Transverse colon (tissue), 4 donors: ENCODE measurements around the gene C1QTNF5. TPM values are rescaled to one million over a fixed set of nuclear protein-coding genes. Genes with fewer than 3 reads are reported as not detected.

Source experiments
- DNase-seq: peaks from one replicate; pipeline ENCODE4 v3.0.0-alpha.2; 2019
- H3K27ac ChIP-seq, 4 donors: fragments of 200-600 bp; sonication (generic); 2 replicates each; pipeline ENCODE4 v1.5.1; 2016 to 2018; ENCODE audit warnings: inconsistent platforms in 4 of 4
- H3K27me3 ChIP-seq: fragments of 200-600 bp; sonication (generic); 2 replicates; pipeline ENCODE4 v1.5.1; 2017; ENCODE audit warnings: inconsistent platforms
- H3K36me3 ChIP-seq, 4 donors: fragments of 200-600 bp; sonication (generic); 2 replicates each; pipeline ENCODE4 v1.5.1; 2017 to 2019; ENCODE audit warnings: inconsistent platforms in 4 of 4
- H3K4me1 ChIP-seq, 4 donors: fragments of 200-600 bp; sonication (generic); 2 replicates each; pipeline ENCODE4 v1.5.1; 2017 to 2020; ENCODE audit warnings: inconsistent platforms in 4 of 4
- H3K4me3 ChIP-seq, 4 donors: fragments of 200-600 bp; sonication (generic); 1 replicate in 1 of 4; 2 replicates in 3 of 4; pipeline versions ENCODE4 v1.5.1 to v1.6.1; 2017 to 2019; ENCODE audit warnings: inconsistent platforms in 4 of 4
- H3K9me3 ChIP-seq, 2 donors: fragments of 200-600 bp; sonication (generic); 2 replicates each; pipeline ENCODE4 v1.5.1; 2017 to 2019; ENCODE audit warnings: inconsistent platforms in 2 of 2
- EP300 ChIP-seq: sonication (generic); formaldehyde crosslinking; IDR thresholded peaks from one replicate; pipeline ENCODE4 v1.6.1; 2017; ENCODE audit warnings: antibody characterized with exemption, low read depth
- POLR2A ChIP-seq: fragments of 450-650 bp; IDR thresholded peaks from one replicate; pipeline ENCODE4 v1.6.1; 2016; ENCODE audit warnings: antibody characterized with exemption, mild to moderate bottlenecking, moderate library complexity
- POLR2AphosphoS5 ChIP-seq, 3 donors: sonication (generic); formaldehyde crosslinking; IDR thresholded peaks; one replicate each; pipeline ENCODE4 v1.6.1; 2016; ENCODE audit warnings: antibody characterized with exemption in 3 of 3
- WGBS, 2 donors: methylation state at CpG; one replicate each; pipeline ENCODE4 v1.1.5; 2018; ENCODE audit warnings: low coverage in 1 of 2; 5-methylcytosine and 5-hydroxymethylcytosine counted together
- in situ Hi-C, 4 donors: fragments of 200-750 bp; cut with MboI; loops; one replicate each; pipeline versions ENCODE4 v1.15.0 to v1.15.1; 2017; ENCODE audit warnings: low sequenced_read_pairs in 3 of 4, low pct_ligation_motif_present in 1 of 4, low pct_unique_long_range_greater_than_20kb in 1 of 4
- intact Hi-C: fragments of 100-400 bp; cut with DNase I; formaldehyde crosslinking; loops from one replicate; pipeline ENCODE4 v1.15.1; 2023; ENCODE audit warnings: low total_unique reads
- total RNA-seq, 4 donors: library from RNA; depleted of rRNA; stranded (reverse); fragments of >200 nt; gene quantifications; one replicate each; pipeline ENCODE4 v1.1.0, GENCODE V29; 2016
- TF ChIP-seq, protein P1 (sequence below), 5 experiments: fragments of 200-600 bp in 3 of 5; fragments of 450-650 bp in 2 of 5; sonication (generic) in 3 of 5; IDR thresholded peaks; 1 replicate in 2 of 5; 2 replicates in 3 of 5; pipeline ENCODE4 v1.5.1; 2016 to 2017; ENCODE audit warnings: antibody characterized with exemption in 5 of 5, inconsistent platforms in 3 of 5, mild to moderate bottlenecking in 2 of 5, moderate library complexity in 1 of 5

Gene C1QTNF5
- total RNA-seq, 4 donors from 2014 or later = 7.6 to 20.5 (median 11.4) TPM

DNA sequence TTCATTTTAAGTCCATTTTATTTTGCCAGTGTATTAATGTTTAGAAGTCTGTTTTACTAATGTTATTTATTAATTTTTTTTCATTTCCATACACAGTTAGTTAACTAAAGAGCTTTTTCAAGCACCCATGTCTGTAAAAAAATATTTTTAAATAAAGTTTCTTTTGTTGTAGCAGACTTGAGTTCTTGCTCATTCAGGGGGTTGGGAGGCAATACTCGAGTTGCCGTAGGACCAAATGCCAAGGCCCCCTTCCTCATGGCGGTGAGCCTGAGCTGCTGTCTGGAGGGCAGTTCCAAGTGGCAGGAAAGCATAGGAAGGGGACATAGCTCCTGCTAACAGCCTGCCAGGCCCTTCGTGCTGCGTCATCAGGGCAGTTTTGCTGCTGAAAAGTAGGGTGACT, 32.7 kb downstream of the C1QTNF5 start:
- TF ChIP-seq POLR2A (no peak), POLR2AphosphoS5 (IDR thresholded peaks at IDR 0.05) (no peak), EP300 (no peak)
- TF ChIP-seq, protein P1, sequence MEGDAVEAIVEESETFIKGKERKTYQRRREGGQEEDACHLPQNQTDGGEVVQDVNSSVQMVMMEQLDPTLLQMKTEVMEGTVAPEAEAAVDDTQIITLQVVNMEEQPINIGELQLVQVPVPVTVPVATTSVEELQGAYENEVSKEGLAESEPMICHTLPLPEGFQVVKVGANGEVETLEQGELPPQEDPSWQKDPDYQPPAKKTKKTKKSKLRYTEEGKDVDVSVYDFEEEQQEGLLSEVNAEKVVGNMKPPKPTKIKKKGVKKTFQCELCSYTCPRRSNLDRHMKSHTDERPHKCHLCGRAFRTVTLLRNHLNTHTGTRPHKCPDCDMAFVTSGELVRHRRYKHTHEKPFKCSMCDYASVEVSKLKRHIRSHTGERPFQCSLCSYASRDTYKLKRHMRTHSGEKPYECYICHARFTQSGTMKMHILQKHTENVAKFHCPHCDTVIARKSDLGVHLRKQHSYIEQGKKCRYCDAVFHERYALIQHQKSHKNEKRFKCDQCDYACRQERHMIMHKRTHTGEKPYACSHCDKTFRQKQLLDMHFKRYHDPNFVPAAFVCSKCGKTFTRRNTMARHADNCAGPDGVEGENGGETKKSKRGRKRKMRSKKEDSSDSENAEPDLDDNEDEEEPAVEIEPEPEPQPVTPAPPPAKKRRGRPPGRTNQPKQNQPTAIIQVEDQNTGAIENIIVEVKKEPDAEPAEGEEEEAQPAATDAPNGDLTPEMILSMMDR (IDR thresholded peaks at IDR 0.05) = no peak
- intact Hi-C loops = no loop called here
- Histone ChIP-seq H3K4me1 (no peaks in the 10 kb centered on the region), H3K9me3 (no peaks in the 10 kb centered on the region), H3K4me3 (no peak overlapping the region), H3K27me3 (no peaks in the 10 kb centered on the region), H3K27ac (peak overlapping the region; percentile 3 to 27 (median 21)), H3K36me3 (peaks cover 0 to 7% (median 4%) of the 10 kb centered on the region in 4 donors)
- DNase-seq = no peak
- in situ Hi-C loops = no loop called here
- WGBS, 2 donors = 69% methylated on average over 5 of the region's 5 CpGs; no CpG with 5 or more reads in 1 of the 2 donors

DNA sequence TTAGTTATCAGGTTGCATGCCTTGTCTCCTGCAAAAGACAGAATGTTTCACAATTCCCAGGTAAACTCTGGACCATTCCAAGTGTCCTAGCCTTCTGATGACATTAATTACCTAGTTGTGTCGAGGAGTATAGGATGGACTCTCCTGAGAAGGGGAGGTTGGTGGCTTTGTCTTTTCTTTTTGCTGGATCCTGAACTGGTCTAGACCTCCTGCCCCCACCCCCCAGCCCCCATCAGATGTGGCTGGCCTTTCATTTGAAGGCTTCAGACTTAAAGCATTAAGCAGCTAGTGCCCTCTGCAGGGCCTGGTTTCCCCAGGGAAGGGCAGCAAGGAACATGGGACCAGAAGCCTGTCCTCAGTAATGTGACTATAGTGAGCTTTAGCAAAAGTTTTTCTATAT, 33.5 kb downstream of the C1QTNF5 start:
- no peaks in the 10 kb centered on the region for H3K4me1 ChIP-seq
- H3K4me3 ChIP-seq = no peak overlapping the region
- TF ChIP-seq, protein P1 (IDR thresholded peaks at IDR 0.05) = peak in 1 of 5 experiments; percentile 4
- no peak for TF ChIP-seq POLR2AphosphoS5 (IDR thresholded peaks at IDR 0.05)
- in situ Hi-C loops (no loop called here), intact Hi-C loops (no loop called here)
- WGBS, 2 donors = 40% methylated on average over 1 of the region's 1 CpG; no CpG with 5 or more reads in 1 of the 2 donors
- H3K27me3 ChIP-seq = no peaks in the 10 kb centered on the region
- peak overlapping the region; percentile 3 to 62 (median 24) for H3K27ac ChIP-seq
- no peaks in the 10 kb centered on the region for H3K9me3 ChIP-seq
- DNase-seq = no peak
- peaks cover 0 to 12% (median 4%) of the 10 kb centered on the region in 4 donors for H3K36me3 ChIP-seq

DNA sequence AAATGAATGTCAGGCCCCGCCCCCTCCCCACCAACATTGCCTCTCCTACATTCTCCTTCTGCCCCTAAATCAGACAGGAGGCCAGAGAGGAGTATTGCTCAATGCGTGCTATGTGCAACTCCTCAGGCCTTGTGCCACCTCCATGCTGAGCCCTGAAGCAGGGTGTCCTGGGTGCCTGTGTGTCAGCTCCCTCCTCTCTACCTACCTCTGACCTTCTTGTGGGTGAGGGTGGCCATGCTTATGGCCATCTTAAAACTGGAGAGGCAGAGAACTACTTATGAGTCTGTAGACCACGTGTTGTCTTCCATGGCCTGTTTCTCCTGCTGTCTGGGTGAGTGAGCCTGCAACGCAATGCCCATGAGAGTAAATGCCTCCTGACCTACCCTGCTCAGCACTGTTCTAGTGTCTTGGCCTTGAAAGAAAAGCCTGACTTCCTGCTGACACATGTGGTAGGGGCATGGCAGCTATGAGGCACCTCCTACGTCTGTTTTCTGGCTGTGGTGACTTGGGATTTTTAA, 34.3 kb downstream of the C1QTNF5 start:
- Histone ChIP-seq H3K27ac (peak overlapping the region; percentile 20 to 62 (median 24)), H3K36me3 (peaks cover 0 to 17% (median 4%) of the 10 kb centered on the region in 4 donors), H3K4me1 (no peaks in the 10 kb centered on the region), H3K9me3 (no peaks in the 10 kb centered on the region), H3K4me3 (no peak overlapping the region), H3K27me3 (no peaks in the 10 kb centered on the region)
- intact Hi-C loops = no loop called here
- WGBS, 2 donors = 40 to 74% methylated on average over 1 to 4 of the region's 5 CpGs
- in situ Hi-C loops = no loop called here
- TF ChIP-seq POLR2A = no peak
- no peak for TF ChIP-seq POLR2AphosphoS5 (IDR thresholded peaks at IDR 0.05)
- TF ChIP-seq, protein P1 (IDR thresholded peaks at IDR 0.05) = no peak
- TF ChIP-seq EP300 = no peak
- no peak for DNase-seq

DNA sequence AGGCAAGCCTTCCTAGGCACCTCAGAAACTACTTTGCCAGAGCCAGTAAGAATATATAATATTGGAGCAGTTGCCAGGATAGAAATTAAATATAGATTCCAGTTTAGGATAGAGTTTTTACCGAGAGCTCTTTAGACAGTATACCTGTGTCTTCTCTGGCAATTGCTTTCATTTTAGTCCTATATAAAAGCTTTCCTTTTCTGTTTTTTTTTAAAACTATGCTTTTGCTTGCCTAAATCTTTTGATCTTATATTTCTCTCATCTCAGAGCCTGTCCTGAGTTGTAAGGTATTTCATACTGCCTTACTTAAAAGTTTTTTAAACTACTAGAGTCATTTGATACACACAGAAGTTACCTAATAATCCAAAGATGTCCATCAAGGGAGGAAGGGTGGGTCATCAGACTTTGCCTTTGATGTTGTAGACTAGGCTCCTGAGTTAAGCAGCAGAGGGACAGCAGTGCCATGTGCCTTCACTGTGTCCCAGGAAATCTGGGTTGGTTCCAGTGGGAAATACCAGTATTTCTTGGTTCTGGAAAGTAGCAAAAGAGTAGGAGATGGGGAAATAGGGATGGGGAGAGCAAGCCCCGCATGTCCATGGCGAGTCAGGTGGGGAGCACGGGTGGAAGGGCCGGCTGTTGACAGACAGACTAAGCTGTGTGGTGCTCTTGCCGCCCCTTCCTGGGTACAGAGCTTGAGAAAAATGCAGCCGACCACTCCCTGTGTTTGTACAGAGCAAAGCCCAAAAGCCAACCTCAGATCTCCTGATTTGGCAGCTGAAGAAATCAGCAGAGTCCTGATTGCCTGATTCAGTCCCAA, 34.9 kb downstream of the C1QTNF5 start:
- intact Hi-C loops (no loop called here), in situ Hi-C loops (no loop called here)
- Histone ChIP-seq H3K4me1 (no peaks in the 10 kb centered on the region), H3K27me3 (no peaks in the 10 kb centered on the region), H3K4me3 (no peak overlapping the region), H3K27ac (peak overlapping the region; percentile 20 to 62 (median 24)), H3K36me3 (peaks cover 0 to 17% (median 6%) of the 10 kb centered on the region in 4 donors), H3K9me3 (no peaks in the 10 kb centered on the region)
- 83 to 93% methylated on average over 2 to 7 of the region's 7 CpGs for WGBS, 2 donors
- TF ChIP-seq POLR2A (no peak), EP300 (no peak), POLR2AphosphoS5 (IDR thresholded peaks at IDR 0.05) (no peak)
- TF ChIP-seq, protein P1 (IDR thresholded peaks at IDR 0.05) = no peak
- no peak for DNase-seq
